Cardiac muscle cell (in vitro differentiated cells and primary cell): ENCODE results near the gene TEKT5. TPM values are rescaled to one million over a fixed set of nuclear protein-coding genes. Genes with fewer than 3 reads are reported as not detected.
"Not testable (repeated sequence)": the region's sequence is repeated elsewhere in the genome, so short reads cannot be mapped to it uniquely, and the experiment has no call there.

Source experiments
- DNase-seq, 2 donors: peaks; one replicate each; pipeline versions ENCODE4 v3.0.0 to v3.0.0-alpha.2; 2010 to 2017; ENCODE audit warnings: low read depth in 1 of 2, low spot score in 1 of 2
- H3K27ac ChIP-seq: fragments of 200-600 bp; sonication (generic); 2 replicates; pipeline ENCODE4 v1.5.1; 2016
- H3K27me3 ChIP-seq: fragments of 200-600 bp; sonication (generic); 2 replicates; pipeline ENCODE4 v1.6.0; 2016; ENCODE audit warnings: control low read depth
- H3K36me3 ChIP-seq: fragments of 200-600 bp; sonication (generic); 2 replicates; pipeline ENCODE4 v1.5.1; 2016; ENCODE audit warnings: control low read depth
- H3K4me1 ChIP-seq: fragments of 200-600 bp; sonication (generic); 2 replicates; pipeline ENCODE4 v1.8.1; 2017; ENCODE audit warnings: low read depth, mild to moderate bottlenecking, mixed run types
- H3K4me3 ChIP-seq: fragments of 200-600 bp; sonication (generic); 2 replicates; pipeline ENCODE4 v1.5.1; 2016; ENCODE audit warnings: mild to moderate bottlenecking
- H3K9me3 ChIP-seq: fragments of 200-600 bp; sonication (generic); 2 replicates; pipeline ENCODE4 v1.5.1; 2017; ENCODE audit warnings: low read depth, mild to moderate bottlenecking, control low read depth
- CTCF ChIP-seq: IDR thresholded peaks from 2 replicates; pipeline ENCODE4 v1.5.1; 2012; ENCODE audit warnings: low read depth, mild to moderate bottlenecking, low read length
- polyA plus RNA-seq: library from polyadenylated mRNA; unstranded; fragments of >200 nt; fragmentation: Nextera tagmentation; extraction: Ambion mirVana; gene quantifications from 2 replicates; pipeline ENCODE4 v1.2.1, GENCODE V29; 2016
- total RNA-seq: library from RNA; depleted of rRNA; stranded (reverse); fragments of >200 nt; gene quantifications from 2 replicates; pipeline ENCODE4 v1.2.3, GENCODE V29; 2016

TEKT5 gene
- total and polyA plus RNA-seq, 2 experiments from 2014 or later, result 0.48 TPM

GRCh38 chr16:10624527-10624926 is 70.2 kb downstream of the TEKT5 start:
- TF ChIP-seq CTCF, result no peak
- no peak for DNase-seq

GRCh38 chr16:10623059-10623458 is 71.7 kb downstream of the TEKT5 start:
- no peak overlapping the region for H3K4me3 ChIP-seq
- no peaks in the 10 kb centered on the region for H3K36me3 ChIP-seq
- DNase-seq, result no peak
- no peaks in the 10 kb centered on the region for H3K9me3 ChIP-seq
- no peak for TF ChIP-seq CTCF
- H3K4me1 ChIP-seq, result peaks cover 25% of the 10 kb centered on the region
- no peaks in the 10 kb centered on the region for H3K27me3 ChIP-seq
- peak overlapping the region; percentile 98 for H3K27ac ChIP-seq

More at GRCh38 chr16:10624527-10624926, 70.2 kb downstream of the TEKT5 start:
- Histone ChIP-seq H3K27me3 (no peaks in the 10 kb centered on the region), H3K4me3 (no peak overlapping the region), H3K36me3 (no peaks in the 10 kb centered on the region), H3K9me3 (no peaks in the 10 kb centered on the region), H3K4me1 (peaks cover 11% of the 10 kb centered on the region), H3K27ac (no peak overlapping the region)

- no peaks in the 10 kb centered on the region for H3K36me3 ChIP-seq
- no peak for TF ChIP-seq CTCF
- H3K4me3 ChIP-seq, result no peak overlapping the region
- H3K9me3 ChIP-seq, result no peaks in the 10 kb centered on the region
- DNase-seq, result peak in 1 of 2 donors; percentile 88
- no peaks in the 10 kb centered on the region for H3K27me3 ChIP-seq
- H3K27ac ChIP-seq, result peak overlapping the region; percentile 98
- H3K4me1 ChIP-seq, result peaks cover 32% of the 10 kb centered on the region
These were observed 72.5 kb downstream of the TEKT5 start for GRCh38 chr16:10622036-10622921.

- DNase-seq, H3K36me3 ChIP-seq, H3K9me3 ChIP-seq, H3K4me3 ChIP-seq, H3K27me3 ChIP-seq: not testable (repeated sequence)
- Histone ChIP-seq H3K4me1 (peaks cover 41% of the 10 kb centered on the region), H3K27ac (peak overlapping the region; percentile 98)
These were observed 73.3 kb downstream of the TEKT5 start for GRCh38 chr16:10621216-10621949.

- Histone ChIP-seq H3K27me3 (no peaks in the 10 kb centered on the region), H3K4me1 (peaks cover 42% of the 10 kb centered on the region), H3K27ac (no peak overlapping the region), H3K36me3 (no peaks in the 10 kb centered on the region), H3K4me3 (no peak overlapping the region), H3K9me3 (no peaks in the 10 kb centered on the region)
- no peak for TF ChIP-seq CTCF
- DNase-seq, result no peak
These were observed 74.6 kb downstream of the TEKT5 start for GRCh38 chr16:10620120-10620519.

GRCh38 chr16:10619271-10619849 is 75.4 kb downstream of the TEKT5 start:
- no peak for DNase-seq
- no peak for TF ChIP-seq CTCF
- peaks cover 42% of the 10 kb centered on the region for H3K4me1 ChIP-seq
- no peak overlapping the region for H3K27ac ChIP-seq
- no peaks in the 10 kb centered on the region for H3K9me3 ChIP-seq
- H3K36me3 ChIP-seq, result no peaks in the 10 kb centered on the region
- H3K27me3 ChIP-seq, result no peaks in the 10 kb centered on the region
- H3K4me3 ChIP-seq, result no peak overlapping the region
